ENCODE data around the gene PREPL. TPM values are rescaled to one million over a fixed set of nuclear protein-coding genes. Genes with fewer than 3 reads are reported as not detected.

The PREPL gene
- total and polyA plus RNA-seq, 2 of the 4 experiments (the other 2 are of a cell fraction): 27.6 to 39.6 TPM

DNA sequence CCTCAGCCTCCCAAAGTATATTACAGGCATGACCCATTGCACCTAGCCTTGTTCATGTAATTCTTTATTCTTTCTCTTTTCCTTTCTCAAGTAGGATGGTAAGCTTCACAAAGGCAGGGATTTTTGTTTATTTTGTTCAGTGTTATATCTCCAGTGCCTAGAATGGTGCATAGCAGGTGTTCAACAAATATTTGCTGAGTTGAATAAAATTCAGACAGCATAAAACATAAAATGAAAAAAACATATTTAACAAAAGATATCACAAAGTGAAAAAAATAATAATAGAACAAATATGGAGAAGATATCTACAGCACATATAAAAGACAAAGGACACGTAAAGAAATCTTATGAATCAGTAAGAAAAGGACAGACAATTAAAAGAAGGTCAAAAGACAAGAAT, 8.8 kb downstream of the PREPL start:
- BruUV-seq (replicated peaks): no TSS peak
- Histone ChIP-seq H3K9ac (ENCODE audit: low read depth, low read length) (no peak overlapping the region), H3K9me3 (ENCODE audit: control insufficient read depth, insufficient read depth, low read length) (no peaks in the 10 kb centered on the region), H3K27me3 (ENCODE audit: control insufficient read depth, insufficient read depth, low read length) (no peaks in the 10 kb centered on the region), H4K91ac (ENCODE audit: insufficient read depth, low read depth, low read length) (no peak overlapping the region), H2BK15ac (ENCODE audit: low read depth, low read length) (no peak overlapping the region), H2BK5ac (ENCODE audit: low read depth, low read length, poor library complexity, severe bottlenecking) (no peak overlapping the region), H3K18ac (ENCODE audit: low read depth, low read length) (no peak overlapping the region), H3K36me3 (ENCODE audit: control insufficient read depth, insufficient read depth, low read length) (no peaks in the 10 kb centered on the region; the same call in 1 of the 2 replicates), H4K8ac (ENCODE audit: low read depth in 2 of 2, low read length in 2 of 2) (no peak overlapping the region), H3K4ac (ENCODE audit: low read depth, low read length) (no peak overlapping the region), H2BK120ac (ENCODE audit: low read depth, low read length) (no peak overlapping the region), H4K20me1 (ENCODE audit: insufficient read depth, low read length) (peaks cover 3% of the 10 kb centered on the region; the same call in 1 of the 2 replicates), H3K4me2 (ENCODE audit: low read depth, low read length) (no peak overlapping the region), H3K4me3 (ENCODE audit: insufficient read depth, low read depth, low read length) (no peak overlapping the region), H3K79me1 (ENCODE audit: low read depth in 1 of 2, low read length in 2 of 2) (peaks cover 19 to 35% of the 10 kb centered on the region in 2 experiments), H2AK9ac (replicated peaks; ENCODE audit: low read depth, low read length, poor library complexity) (no peak overlapping the region), H3K4me1 (ENCODE audit: control insufficient read depth, insufficient read depth, low read length) (peaks cover 9% of the 10 kb centered on the region), H3K23ac (ENCODE audit: low read depth, low read length) (no peak overlapping the region), H2AK5ac (ENCODE audit: low read depth, low read length) (no peak overlapping the region), H3K56ac (ENCODE audit: extremely low read depth, insufficient read depth, low read length) (no peak overlapping the region), H3K14ac (replicated peaks; ENCODE audit: low read depth, low read length) (no peak overlapping the region), H3K27ac (ENCODE audit: insufficient read depth, low read length) (no peak overlapping the region), H4K5ac (ENCODE audit: low read depth, low read length) (no peak overlapping the region), H2BK20ac (ENCODE audit: low read depth, low read length) (no peak overlapping the region), H3K9me1 (ENCODE audit: insufficient read depth, low read length) (peaks cover 9% of the 10 kb centered on the region), H2AFZ (replicated peaks; ENCODE audit: low read length, poor library complexity) (no peak overlapping the region)
- no peak for DNase-seq
- no peak for ATAC-seq (ENCODE audit: low read depth)
- dilution Hi-C loops (cut with HindIII; ENCODE audit: low sequenced_read_pairs, unreplicated experiment) (no loop called here), intact Hi-C loops (cut with micrococcal nuclease) (no loop called here), in situ Hi-C loops (cut with MboI; ENCODE audit: low sequenced_read_pairs) (no loop called here)
- no CpG with 5 or more reads among the region's 1 CpG for WGBS, 2 experiments (ENCODE audit: extremely low coverage in 2 of 2, insufficient read length in 1 of 2)
- ChIA-PET CTCF (interaction anchor here (0.6 kb wide), 1 partner anchor 108 kb away, joined by 7 read pairs; no protein-coding TSS in a partner anchor), POLR2A (ENCODE audit: unreplicated experiment) (no interaction called here)
- TF ChIP-seq CEBPB (IDR thresholded peaks at IDR 0.05; ENCODE audit: low read depth, low read length): no peak
- TF ChIP-seq SMC3 (IDR thresholded peaks at IDR 0.05; ENCODE audit: low read depth, low read length): no peak
- TF ChIP-seq RCOR1 (IDR thresholded peaks at IDR 0.05; ENCODE audit: insufficient replicate concordance, low read length): no peak
- TF ChIP-seq, protein P1, sequence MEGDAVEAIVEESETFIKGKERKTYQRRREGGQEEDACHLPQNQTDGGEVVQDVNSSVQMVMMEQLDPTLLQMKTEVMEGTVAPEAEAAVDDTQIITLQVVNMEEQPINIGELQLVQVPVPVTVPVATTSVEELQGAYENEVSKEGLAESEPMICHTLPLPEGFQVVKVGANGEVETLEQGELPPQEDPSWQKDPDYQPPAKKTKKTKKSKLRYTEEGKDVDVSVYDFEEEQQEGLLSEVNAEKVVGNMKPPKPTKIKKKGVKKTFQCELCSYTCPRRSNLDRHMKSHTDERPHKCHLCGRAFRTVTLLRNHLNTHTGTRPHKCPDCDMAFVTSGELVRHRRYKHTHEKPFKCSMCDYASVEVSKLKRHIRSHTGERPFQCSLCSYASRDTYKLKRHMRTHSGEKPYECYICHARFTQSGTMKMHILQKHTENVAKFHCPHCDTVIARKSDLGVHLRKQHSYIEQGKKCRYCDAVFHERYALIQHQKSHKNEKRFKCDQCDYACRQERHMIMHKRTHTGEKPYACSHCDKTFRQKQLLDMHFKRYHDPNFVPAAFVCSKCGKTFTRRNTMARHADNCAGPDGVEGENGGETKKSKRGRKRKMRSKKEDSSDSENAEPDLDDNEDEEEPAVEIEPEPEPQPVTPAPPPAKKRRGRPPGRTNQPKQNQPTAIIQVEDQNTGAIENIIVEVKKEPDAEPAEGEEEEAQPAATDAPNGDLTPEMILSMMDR (conservative IDR thresholded peaks at IDR 0.05; ENCODE audit: low read depth, low read length): no peak
- TF ChIP-seq, protein P2, sequence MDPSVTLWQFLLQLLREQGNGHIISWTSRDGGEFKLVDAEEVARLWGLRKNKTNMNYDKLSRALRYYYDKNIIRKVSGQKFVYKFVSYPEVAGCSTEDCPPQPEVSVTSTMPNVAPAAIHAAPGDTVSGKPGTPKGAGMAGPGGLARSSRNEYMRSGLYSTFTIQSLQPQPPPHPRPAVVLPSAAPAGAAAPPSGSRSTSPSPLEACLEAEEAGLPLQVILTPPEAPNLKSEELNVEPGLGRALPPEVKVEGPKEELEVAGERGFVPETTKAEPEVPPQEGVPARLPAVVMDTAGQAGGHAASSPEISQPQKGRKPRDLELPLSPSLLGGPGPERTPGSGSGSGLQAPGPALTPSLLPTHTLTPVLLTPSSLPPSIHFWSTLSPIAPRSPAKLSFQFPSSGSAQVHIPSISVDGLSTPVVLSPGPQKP (IDR thresholded peaks at IDR 0.05; ENCODE audit: borderline replicate concordance, low read depth, low read length): no peak
- TF ChIP-seq RAD21 (IDR thresholded peaks at IDR 0.05; ENCODE audit: low read length): no peak
- no peak for TF ChIP-seq FOS (IDR thresholded peaks at IDR 0.05; ENCODE audit: low read depth, low read length)
- 0 out of 2 replicates have a peak, but pooled peaks have one; percentile 17 for TF ChIP-seq MAFK (IDR thresholded peaks at IDR 0.05; ENCODE audit: low read depth, low read length)
- TF ChIP-seq POLR2A (IDR thresholded peaks at IDR 0.05; ENCODE audit: low read depth, low read length): no peak

Data from IMR-90 (cell line).